K562 (cell line): ENCODE measurements around the gene SLC37A4. TPM values are rescaled to one million over a fixed set of nuclear protein-coding genes. Genes with fewer than 3 reads are reported as not detected.
A peak's percentile ranks its signal among the peaks of the same experiment; 100 is the strongest.

Experiments used
- ATAC-seq: fragments of 200-7000 bp; cut with Tn5 transposase; 3 replicates; pipeline ENCODE4 v1.9.1; 2020; ENCODE audit warnings: moderate library complexity
- BruUV-seq: library from RNA; stranded (reverse); fragments of 400-500 nt; replicated peaks from 2 replicates; lab custom pipeline; 2021; lab: Mats Ljungman, UMichigan
- CTCF ChIA-PET: fragments of 300-600 bp; formaldehyde crosslinking; extraction: SDS; loops from one replicate; lab custom pipeline; 2021; ENCODE audit warnings: low intra/inter-chr PET ratio; lab: Yijun Ruan, JAX
- POLR2A ChIA-PET: fragments of 300-600, 350-650 bp; sonication (Branson Sonifier 250); formaldehyde crosslinking; extraction: SDS; loops from one replicate; lab custom pipeline; 2021; ENCODE audit warnings: antibody characterized with exemption, inconsistent platforms; lab: Yijun Ruan, JAX
- DNase-seq, 4 experiments: peaks; one replicate each; pipeline versions ENCODE4 v3.0.0 to v3.0.0-alpha.2; 2011 to 2018; ENCODE audit warnings: low spot score in 3 of 4, mixed read lengths in 3 of 4; ENCODE audit errors: extremely low read depth in 1 of 4
- FAIRE-seq: peaks from 2 replicates; lab custom pipeline; 2011; peaks lifted over from hg19 to GRCh38; lab: Jason Lieb, UNC
- H2AFZ ChIP-seq: 2 replicates; pipeline ENCODE4 v1.6.0; 2011; ENCODE audit warnings: low read depth, low read length, control low read depth, inconsistent platforms
- H3K27ac ChIP-seq: fragments of 200-600 bp; 3 replicates; pipeline ENCODE4 v1.8.0; 2011; ENCODE audit warnings: low read depth, mild to moderate bottlenecking, control low read depth, inconsistent platforms, low read length, moderate library complexity, mixed read lengths; ENCODE audit errors: extremely low read depth
- H3K27me3 ChIP-seq, 2 experiments: fragments of 300-600 bp in 1 of 2; 2 replicates in 1 of 2; 3 replicates in 1 of 2; pipeline versions ENCODE4 v1.6.0 to v1.8.0; 2011; ENCODE audit warnings: inconsistent platforms in 2 of 2, low read length in 2 of 2, mild to moderate bottlenecking in 1 of 2, mixed read lengths in 1 of 2, moderate library complexity in 1 of 2; ENCODE audit not compliant: control insufficient read depth in 2 of 2, insufficient read depth in 2 of 2
- H3K36me3 ChIP-seq: fragments of 300-600 bp; 3 replicates; pipeline ENCODE4 v1.8.0; 2011; ENCODE audit warnings: mild to moderate bottlenecking, low read length, inconsistent platforms; ENCODE audit not compliant: control insufficient read depth, insufficient read depth
- H3K4me1 ChIP-seq, 2 experiments: fragments of 200-600 bp in 1 of 2; replicated peaks in 1 of 2; 2 replicates in 1 of 2; 3 replicates in 1 of 2; pipeline versions ENCODE4 v1.5.1 to v1.8.0; 2011; ENCODE audit warnings: inconsistent platforms in 2 of 2, low read length in 2 of 2, mild to moderate bottlenecking in 1 of 2, mixed read lengths in 1 of 2, moderate library complexity in 1 of 2; ENCODE audit not compliant: control insufficient read depth in 2 of 2, insufficient read depth in 2 of 2
- H3K4me2 ChIP-seq: 2 replicates; pipeline ENCODE4 v1.6.1; 2011; ENCODE audit warnings: low read length, control low read depth, inconsistent platforms, mixed read lengths; ENCODE audit not compliant: insufficient read depth
- H3K4me3 ChIP-seq: fragments of 200-600 bp; sonication (generic), shearing (Covaris generic); 2 replicates; pipeline ENCODE4 v1.5.1; 2016; ENCODE audit warnings: control low read depth, inconsistent platforms
- H3K79me2 ChIP-seq: fragments of 200-600 bp; 3 replicates; pipeline ENCODE4 v1.8.0; 2011; ENCODE audit warnings: low read length, inconsistent platforms; ENCODE audit not compliant: control insufficient read depth, insufficient read depth
- H3K9ac ChIP-seq, 2 experiments: 2 replicates each; pipeline versions ENCODE4 v1.6.0 to v1.6.1; 2011; ENCODE audit warnings: low read depth in 2 of 2, low read length in 2 of 2, control low read depth in 1 of 2, inconsistent platforms in 1 of 2, mild to moderate bottlenecking in 1 of 2, mixed read lengths in 1 of 2; ENCODE audit not compliant: insufficient read depth in 1 of 2
- H3K9me1 ChIP-seq: one replicate; pipeline ENCODE4 v1.6.0; 2011; ENCODE audit warnings: inconsistent platforms, mild to moderate bottlenecking, low read length, moderate library complexity; ENCODE audit not compliant: control insufficient read depth, insufficient read depth
- H3K9me3 ChIP-seq: replicated peaks from 2 replicates; pipeline ENCODE4 v1.5.1; 2011; ENCODE audit warnings: low read depth, low read length, inconsistent platforms; ENCODE audit not compliant: control insufficient read depth, insufficient read depth
- H4K20me1 ChIP-seq: replicated peaks from 2 replicates; pipeline ENCODE4 v1.6.1; 2011; ENCODE audit warnings: low read length, inconsistent platforms, mixed read lengths; ENCODE audit not compliant: control insufficient read depth, insufficient read depth
- AFF1 ChIP-seq, 2 experiments: fragments of 450-650 bp; IDR thresholded peaks; 2 replicates each; pipeline ENCODE4 v1.6.1; 2018; ENCODE audit warnings: mild to moderate bottlenecking in 2 of 2, low read depth in 1 of 2; ENCODE audit not compliant: partially characterized antibody in 2 of 2
- EP400 ChIP-seq: fragments of 450-650 bp; IDR thresholded peaks from 2 replicates; pipeline ENCODE4 v1.6.1; 2017; ENCODE audit warnings: antibody characterized with exemption, mild to moderate bottlenecking, moderate library complexity
- FOXM1 ChIP-seq, 2 experiments: fragments of 450-650 bp in 1 of 2; sonication (generic) in 1 of 2; formaldehyde crosslinking in 1 of 2; IDR thresholded peaks; 2 replicates each; pipeline versions ENCODE4 v1.6.1 to v1.9.0; 2017 to 2022; ENCODE audit warnings: low read depth in 2 of 2, mild to moderate bottlenecking in 2 of 2, missing genetic modification reagents in 1 of 2, moderate library complexity in 1 of 2
- HEY1 ChIP-seq: fragments of 250-450 bp; sonication (Bioruptor Pico); IDR thresholded peaks from 2 replicates; pipeline ENCODE4 v1.5.0; 2020; ENCODE audit warnings: mild to moderate bottlenecking, moderate library complexity, borderline replicate concordance
- LARP7 ChIP-seq: fragments of 450-650 bp; IDR thresholded peaks from 2 replicates; pipeline ENCODE4 v1.6.1; 2016
- OTX1 ChIP-seq: fragments of 450-650 bp; formaldehyde crosslinking; IDR thresholded peaks from 2 replicates; pipeline ENCODE4 v1.4.0; 2022; ENCODE audit warnings: mild to moderate bottlenecking
- POLR2H ChIP-seq: IDR thresholded peaks from 2 replicates; pipeline ENCODE4 v1.6.1; 2016; ENCODE audit warnings: missing genetic modification characterization, low read depth, mild to moderate bottlenecking, control low read depth, missing compliant biosample characterization, moderate library complexity
- RBM15 ChIP-seq: fragments of 200-400 bp; formaldehyde crosslinking; IDR thresholded peaks from 2 replicates; pipeline ENCODE4 v1.6.1; 2018; ENCODE audit warnings: mild to moderate bottlenecking, low read length, moderate library complexity; ENCODE audit not compliant: insufficient read depth
- RCOR1 ChIP-seq, 2 experiments: IDR thresholded peaks; 2 replicates each; pipeline ENCODE4 v1.6.1; 2012; ENCODE audit warnings: low read depth in 2 of 2, low read length in 2 of 2, borderline replicate concordance in 1 of 2, improper control_type of control experiment in 1 of 2
- TEAD4 ChIP-seq, 2 experiments: sonication (generic) in 1 of 2; formaldehyde crosslinking in 1 of 2; IDR thresholded peaks; 2 replicates each; pipeline versions ENCODE4 v1.6.1 to v1.8.0; 2012 to 2022; ENCODE audit warnings: borderline replicate concordance in 1 of 2, inconsistent platforms in 1 of 2, low read length in 1 of 2, mild to moderate bottlenecking in 1 of 2, missing genetic modification reagents in 1 of 2
- ZC3H11A ChIP-seq: IDR thresholded peaks from 2 replicates; pipeline ENCODE4 v1.6.1; 2012; ENCODE audit warnings: low read depth, low read length, improper control_type of control experiment
- ZNF184 ChIP-seq: sonication (generic); formaldehyde crosslinking; IDR thresholded peaks from 2 replicates; pipeline ENCODE4 v1.5.0; 2020; ENCODE audit warnings: missing genetic modification reagents
- ZNF589 ChIP-seq: fragments of 200-800 bp; sonication (Bioruptor generic); IDR thresholded peaks from 2 replicates; pipeline ENCODE4 v1.6.1; 2016; ENCODE audit warnings: low read depth, missing genetic modification characterization, missing compliant biosample characterization
- in situ Hi-C: fragments of 300-500 bp; cut with MboI; formaldehyde crosslinking; loops from 4 replicates; pipeline ENCODE4 v1.15.0; 2018; ENCODE audit warnings: inconsistent platforms, mixed read lengths
- intact Hi-C: fragments of 100-400 bp; cut with micrococcal nuclease; formaldehyde crosslinking; loops from 2 replicates; pipeline ENCODE4 v1.14.2; 2022
- polyA plus RNA-seq, 8 experiments: library from polyadenylated mRNA; depleted of rRNA in 4 of 8; stranded (reverse) in 5 of 8; unstranded in 3 of 8; fragments of >200 nt; fragmentation: Nextera tagmentation in 2 of 8; fragmentation: Illumina TruSeq in 1 of 8; extraction: Ambion mirVana in 2 of 8; extraction: Trizol in 1 of 8; gene quantifications; 2 replicates each; pipeline versions ENCODE4 v1.2.1 to v1.2.3, GENCODE V29; 2011 to 2014; ENCODE audit warnings: inconsistent platforms in 1 of 8, missing spikeins in 1 of 8
- total RNA-seq, 7 experiments: library from RNA; depleted of rRNA in 6 of 7; stranded (reverse); fragments of >200 nt in 6 of 7; fragmentation: Illumina TruSeq in 2 of 7; extraction: Trizol in 2 of 7; gene quantifications; 2 replicates each; pipeline versions ENCODE4 v1.2.1 to v1.2.3, GENCODE V29; 2011 to 2021; ENCODE audit warnings: low replicate concordance in 1 of 7

Gene SLC37A4
- total and polyA plus RNA-seq, 9 of the 15 experiments (the other 6 are each of a cell fraction or from before 2014, with no cell fraction given): 24.7 to 73.9 (median 40.7) TPM

- H3K4me1 ChIP-seq: peaks cover 37 to 42% of the 10 kb centered on the region in 2 experiments
- no peak for ATAC-seq
- peaks cover 61% of the 10 kb centered on the region for H3K79me2 ChIP-seq
- H3K9ac ChIP-seq: no peak overlapping the region
- H3K9me3 ChIP-seq: no peaks in the 10 kb centered on the region
- H3K27me3 ChIP-seq: no peaks in the 10 kb centered on the region
- H3K4me3 ChIP-seq: no peak overlapping the region
- FAIRE-seq: no peak
- no TSS peak for BruUV-seq
- TF ChIP-seq TEAD4 (IDR thresholded peaks at IDR 0.05; ENCODE audit: low read length): peak; percentile 12; the same call in 1 of the 2 replicates
- no peak for TF ChIP-seq TEAD4 (CRISPR knock-in tag; IDR thresholded peaks at IDR 0.05; ENCODE audit: borderline replicate concordance)
- TF ChIP-seq HEY1 (CRISPR knock-in tag): no peak
- TF ChIP-seq FOXM1 (IDR thresholded peaks at IDR 0.05; ENCODE audit: low read depth): no peak
- TF ChIP-seq FOXM1 (CRISPR knock-in tag; IDR thresholded peaks at IDR 0.05; ENCODE audit: low read depth): no peak
- TF ChIP-seq ZC3H11A: no peak
- no peak for TF ChIP-seq AFF1 (IDR thresholded peaks at IDR 0.05; ENCODE audit: low read depth in 1 of 2, partially characterized antibody in 2 of 2)
- no peak for TF ChIP-seq POLR2H (tag)
- no peak for TF ChIP-seq OTX1 (CRISPR knock-in tag)
- no peak for TF ChIP-seq RBM15
- TF ChIP-seq LARP7: no peak
- no peak for TF ChIP-seq ZNF589 (CRISPR knock-in tag)
- TF ChIP-seq EP400: no peak
- TF ChIP-seq ZNF184: no peak
- TF ChIP-seq RCOR1 (IDR thresholded peaks at IDR 0.05; ENCODE audit: borderline replicate concordance in 1 of 2, low read depth in 2 of 2, low read length in 2 of 2): 0 out of 4 replicates have a peak, but pooled peaks of 1 of the 2 experiments have one; percentile 20
- in situ Hi-C loops: no loop called here
- H3K27ac ChIP-seq: no peak overlapping the region; the same call in 2 of the 3 replicates
- ChIA-PET POLR2A (interaction anchor here (0.6 to 5.2 kb wide), 8 partner anchors 9 to 71 kb away, joined by 3 to 33 read pairs (median 7); partner anchors contain the start of gene HYOU1), CTCF (no interaction called here)
- peaks cover 89% of the 10 kb centered on the region for H3K36me3 ChIP-seq
- H3K9me1 ChIP-seq: no peaks in the 10 kb centered on the region
- peak in 2 of 4 experiments; percentile 13 to 36 for DNase-seq
- no peak overlapping the region for H2AFZ ChIP-seq
- H3K4me2 ChIP-seq: no peak overlapping the region; the same call in 1 of the 2 replicates
- intact Hi-C loops: no loop called here
- peaks cover 19% of the 10 kb centered on the region for H4K20me1 ChIP-seq
Measured at GRCh38 chr11:119023741-119024140, 6.9 kb downstream of the SLC37A4 start.
